ENCODE results near the gene CRYBG2.

CRYBG2 gene

DNA sequence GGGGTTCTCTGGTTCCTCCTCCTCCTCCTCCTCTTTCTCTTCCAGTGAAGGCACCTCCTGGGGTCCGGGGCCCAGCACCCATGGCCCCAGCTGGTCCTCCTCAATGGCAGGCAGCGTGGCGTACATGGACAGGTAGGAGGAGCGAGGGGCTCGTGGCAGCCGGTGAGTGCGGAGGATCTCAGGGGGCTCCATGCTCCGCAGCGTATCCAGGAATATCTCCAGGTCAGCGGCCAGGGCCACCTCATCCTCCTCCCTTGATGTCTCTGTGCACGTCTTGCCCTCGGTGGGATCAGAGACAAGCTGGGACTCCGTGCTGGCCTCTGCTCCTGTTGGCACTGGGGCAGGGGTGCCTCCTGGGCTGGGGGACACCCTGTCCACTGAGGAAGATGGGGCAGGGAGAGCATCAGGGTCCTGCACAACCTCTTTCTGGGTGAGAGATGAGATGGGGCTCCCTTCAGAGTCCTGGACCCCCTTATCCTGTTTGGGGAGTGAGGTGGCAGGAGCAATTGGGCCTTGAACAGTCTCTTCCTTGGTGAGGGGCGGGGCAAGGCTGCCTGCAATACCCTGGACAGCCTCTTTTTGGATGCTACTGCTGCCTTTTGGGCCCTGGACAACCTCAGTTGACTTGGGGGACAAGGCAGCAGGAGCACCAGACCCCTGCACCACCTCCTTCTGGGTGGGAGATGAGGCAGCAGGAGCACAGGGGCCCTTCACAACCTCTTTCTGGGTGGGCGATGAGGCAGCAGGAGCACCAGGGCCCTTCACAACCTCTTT, 9.6 kb downstream of the CRYBG2 start:
- in situ Hi-C loops (cut with HindIII; ENCODE audit: low sequenced_read_pairs) = no loop called here
- H3K4me3 ChIP-seq (ENCODE audit: low read depth, low read length) = no peak overlapping the region
- DNase-seq (ENCODE audit: low read depth) = no peak
- TF ChIP-seq, protein P1, sequence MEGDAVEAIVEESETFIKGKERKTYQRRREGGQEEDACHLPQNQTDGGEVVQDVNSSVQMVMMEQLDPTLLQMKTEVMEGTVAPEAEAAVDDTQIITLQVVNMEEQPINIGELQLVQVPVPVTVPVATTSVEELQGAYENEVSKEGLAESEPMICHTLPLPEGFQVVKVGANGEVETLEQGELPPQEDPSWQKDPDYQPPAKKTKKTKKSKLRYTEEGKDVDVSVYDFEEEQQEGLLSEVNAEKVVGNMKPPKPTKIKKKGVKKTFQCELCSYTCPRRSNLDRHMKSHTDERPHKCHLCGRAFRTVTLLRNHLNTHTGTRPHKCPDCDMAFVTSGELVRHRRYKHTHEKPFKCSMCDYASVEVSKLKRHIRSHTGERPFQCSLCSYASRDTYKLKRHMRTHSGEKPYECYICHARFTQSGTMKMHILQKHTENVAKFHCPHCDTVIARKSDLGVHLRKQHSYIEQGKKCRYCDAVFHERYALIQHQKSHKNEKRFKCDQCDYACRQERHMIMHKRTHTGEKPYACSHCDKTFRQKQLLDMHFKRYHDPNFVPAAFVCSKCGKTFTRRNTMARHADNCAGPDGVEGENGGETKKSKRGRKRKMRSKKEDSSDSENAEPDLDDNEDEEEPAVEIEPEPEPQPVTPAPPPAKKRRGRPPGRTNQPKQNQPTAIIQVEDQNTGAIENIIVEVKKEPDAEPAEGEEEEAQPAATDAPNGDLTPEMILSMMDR (IDR thresholded peaks at IDR 0.05; ENCODE audit: low read depth, low read length, missing control alignments) = no peak

- no peak overlapping the region for H3K4me3 ChIP-seq (ENCODE audit: low read depth, low read length)
- TF ChIP-seq, protein P1 (IDR thresholded peaks at IDR 0.05; ENCODE audit: low read depth, low read length, missing control alignments) = no peak
- DNase-seq (ENCODE audit: low read depth) = no peak
- in situ Hi-C loops (cut with HindIII; ENCODE audit: low sequenced_read_pairs) = no loop called here
These were observed 13.9 kb downstream of the CRYBG2 start for GRCh38 chr1:26340047-26340481.

DNA sequence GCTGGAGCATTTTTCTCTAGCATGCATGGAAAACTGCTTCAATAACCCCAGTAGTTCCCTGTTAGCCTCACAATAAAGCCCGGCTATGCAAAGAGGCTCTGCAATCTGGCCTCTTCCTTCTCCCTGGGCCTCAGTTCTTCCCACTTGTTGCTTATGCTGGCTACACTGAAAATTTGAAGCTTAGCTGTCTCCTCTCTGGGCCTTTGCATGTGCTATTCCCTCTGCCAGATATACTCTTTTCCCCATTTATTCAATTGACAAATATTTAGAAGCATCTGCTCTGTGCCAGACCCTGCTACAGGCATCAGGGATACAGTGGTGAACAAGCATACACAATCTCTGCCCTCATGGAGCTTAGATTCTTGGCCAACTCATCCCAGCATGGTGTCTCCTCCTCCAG, 15.3 kb downstream of the CRYBG2 start:
- H3K4me3 ChIP-seq (ENCODE audit: low read depth, low read length) = no peak overlapping the region
- TF ChIP-seq, protein P1 (IDR thresholded peaks at IDR 0.05; ENCODE audit: low read depth, low read length, missing control alignments) = no peak
- DNase-seq (ENCODE audit: low read depth) = no peak
- in situ Hi-C loops (cut with HindIII; ENCODE audit: low sequenced_read_pairs) = loop anchor here (5.0 kb wide), 1 partner anchor 66 kb away; no protein-coding TSS in a partner anchor

GRCh38 chr1:26337625-26338024, 16.3 kb downstream of the CRYBG2 start:
- DNase-seq (ENCODE audit: low read depth) = no peak
- TF ChIP-seq, protein P1 (IDR thresholded peaks at IDR 0.05; ENCODE audit: low read depth, low read length, missing control alignments) = no peak
- in situ Hi-C loops (cut with HindIII; ENCODE audit: low sequenced_read_pairs) = loop anchor here (5.0 kb wide), 1 partner anchor 65 kb away; no protein-coding TSS in a partner anchor
- H3K4me3 ChIP-seq (ENCODE audit: low read depth, low read length) = no peak overlapping the region

- in situ Hi-C loops (cut with HindIII; ENCODE audit: low sequenced_read_pairs) = loop anchor here (5.0 kb wide), 1 partner anchor 65 kb away; no protein-coding TSS in a partner anchor
- TF ChIP-seq, protein P1 (IDR thresholded peaks at IDR 0.05; ENCODE audit: low read depth, low read length, missing control alignments) = no peak
- no peak overlapping the region for H3K4me3 ChIP-seq (ENCODE audit: low read depth, low read length)
- DNase-seq (ENCODE audit: low read depth) = no peak
These were observed 16.8 kb downstream of the CRYBG2 start for GRCh38 chr1:26337206-26337535.

GRCh38 chr1:26336477-26337205, 17.3 kb downstream of the CRYBG2 start:
- DNase-seq (ENCODE audit: low read depth) = no peak
- in situ Hi-C loops (cut with HindIII; ENCODE audit: low sequenced_read_pairs) = loop anchor here (5.0 kb wide), 1 partner anchor 64 kb away; no protein-coding TSS in a partner anchor
- TF ChIP-seq, protein P1 (IDR thresholded peaks at IDR 0.05; ENCODE audit: low read depth, low read length, missing control alignments) = no peak
- peak overlapping the region; percentile 49 for H3K4me3 ChIP-seq (ENCODE audit: low read depth, low read length)

Data from astrocyte of the cerebellum (primary cell).